Panc1 (cell line): ENCODE measurements around the gene SYNGR2.

Experiments used
- CTCF ChIP-seq: fragments of 450-650 bp; IDR thresholded peaks from 2 replicates; pipeline ENCODE4 v1.5.1; 2017; ENCODE audit warnings: mild to moderate bottlenecking
- POLR2AphosphoS5 ChIP-seq: IDR thresholded peaks from 2 replicates; pipeline ENCODE4 v1.6.1; 2012; ENCODE audit warnings: mild to moderate bottlenecking, low read depth, low read length, moderate library complexity
- REST ChIP-seq, 2 experiments: IDR thresholded peaks; 2 replicates each; pipeline ENCODE4 v1.6.1; 2011 to 2012; ENCODE audit warnings: low read depth in 2 of 2, control low read depth in 1 of 2, low read length in 1 of 2, mild to moderate bottlenecking in 1 of 2, moderate library complexity in 1 of 2; ENCODE audit not compliant: insufficient read depth in 1 of 2

- TF ChIP-seq CTCF = no peak
- no peak for TF ChIP-seq REST (IDR thresholded peaks at IDR 0.05; ENCODE audit: insufficient read depth in 1 of 2, low read depth in 2 of 2, low read length in 1 of 2)
- no peak for TF ChIP-seq POLR2AphosphoS5
Observed at GRCh38 chr17:78185981-78186691, 17.8 kb downstream of the SYNGR2 start.
